ENCODE measurements around the gene SYDE1. TPM values are rescaled to one million over a fixed set of nuclear protein-coding genes. Genes with fewer than 3 reads are reported as not detected.

SYDE1 gene
- total and polyA plus RNA-seq, 10 of the 15 experiments (the other 5 are each of a cell fraction or from before 2014, with no cell fraction given): not detected

DNA sequence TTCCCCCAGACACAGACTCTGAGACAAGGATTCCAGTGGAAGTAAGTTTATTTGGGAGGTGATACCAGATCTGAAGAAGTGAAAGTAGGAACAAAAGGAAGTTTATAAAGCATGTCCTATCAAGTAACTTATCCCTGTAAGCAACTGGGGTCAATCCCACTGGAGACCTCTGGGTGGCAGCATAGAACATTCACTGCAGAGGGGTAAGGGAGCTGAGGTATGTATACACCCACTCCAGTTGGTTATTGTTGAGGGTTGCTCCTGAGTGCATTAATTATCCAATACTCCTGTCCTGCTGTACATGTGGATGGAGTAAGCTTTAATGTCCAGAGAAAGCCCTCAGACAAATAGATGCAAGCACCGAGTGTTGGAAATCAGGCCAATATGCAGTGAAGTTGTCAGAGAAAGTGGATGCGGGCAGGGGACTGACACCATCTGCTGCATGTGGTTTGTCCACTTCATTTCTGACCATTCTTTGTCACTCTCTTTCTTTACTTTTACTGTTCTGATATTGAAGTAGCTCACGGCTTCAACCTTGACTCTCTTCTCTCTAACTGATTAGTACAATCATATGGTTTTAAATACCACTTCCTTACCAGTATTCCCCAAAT lies 46.9 kb downstream of the SYDE1 start:
- no peak overlapping the region for H2AFZ ChIP-seq (ENCODE audit: control insufficient read depth, low read depth, low read length)
- H3K79me2 ChIP-seq (ENCODE audit: control insufficient read depth, insufficient read depth, low read length): no peaks in the 10 kb centered on the region
- H3K27ac ChIP-seq (ENCODE audit: control insufficient read depth, insufficient read depth): no peak overlapping the region
- TF ChIP-seq MYC (IDR thresholded peaks at IDR 0.05; ENCODE audit: insufficient read depth, insufficient read length, insufficient replicate concordance, low read length, severe bottlenecking) (no peak), SMC3 (IDR thresholded peaks at IDR 0.05; ENCODE audit: borderline replicate concordance, low read length) (peak; percentile 21; the same call in 1 of the 2 replicates), CTCF (IDR thresholded peaks at IDR 0.05 in 2 of 3, conservative IDR thresholded peaks at IDR 0.05 in 1 of 3; ENCODE audit: control insufficient read depth in 2 of 3, extremely low read depth in 1 of 3, insufficient read depth in 1 of 3, low read depth in 3 of 3, low read length in 3 of 3) (peak; percentile 43 to 48 (median 45); a peak in 5 of 6 replicates), NFYA (IDR thresholded peaks at IDR 0.05; ENCODE audit: borderline replicate concordance, low read depth, low read length) (no peak), RAD21 (IDR thresholded peaks at IDR 0.05; ENCODE audit: insufficient read depth, low read depth, low read length) (peak; percentile 30; the same call in 1 of the 2 replicates), SMAD5 (IDR thresholded peaks at IDR 0.05; ENCODE audit: low read depth) (no peak), ASH2L (IDR thresholded peaks at IDR 0.05; ENCODE audit: borderline replicate concordance, low read depth) (no peak), CREB1 (IDR thresholded peaks at IDR 0.05; ENCODE audit: low read depth) (no peak)
- TF ChIP-seq, protein P1, sequence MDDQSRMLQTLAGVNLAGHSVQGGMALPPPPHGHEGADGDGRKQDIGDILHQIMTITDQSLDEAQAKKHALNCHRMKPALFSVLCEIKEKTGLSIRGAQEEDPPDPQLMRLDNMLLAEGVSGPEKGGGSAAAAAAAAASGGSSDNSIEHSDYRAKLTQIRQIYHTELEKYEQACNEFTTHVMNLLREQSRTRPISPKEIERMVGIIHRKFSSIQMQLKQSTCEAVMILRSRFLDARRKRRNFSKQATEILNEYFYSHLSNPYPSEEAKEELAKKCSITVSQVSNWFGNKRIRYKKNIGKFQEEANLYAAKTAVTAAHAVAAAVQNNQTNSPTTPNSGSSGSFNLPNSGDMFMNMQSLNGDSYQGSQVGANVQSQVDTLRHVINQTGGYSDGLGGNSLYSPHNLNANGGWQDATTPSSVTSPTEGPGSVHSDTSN (IDR thresholded peaks at IDR 0.05; ENCODE audit: insufficient replicate concordance, low read depth, low read length): no peak
- TF ChIP-seq, protein P2, sequence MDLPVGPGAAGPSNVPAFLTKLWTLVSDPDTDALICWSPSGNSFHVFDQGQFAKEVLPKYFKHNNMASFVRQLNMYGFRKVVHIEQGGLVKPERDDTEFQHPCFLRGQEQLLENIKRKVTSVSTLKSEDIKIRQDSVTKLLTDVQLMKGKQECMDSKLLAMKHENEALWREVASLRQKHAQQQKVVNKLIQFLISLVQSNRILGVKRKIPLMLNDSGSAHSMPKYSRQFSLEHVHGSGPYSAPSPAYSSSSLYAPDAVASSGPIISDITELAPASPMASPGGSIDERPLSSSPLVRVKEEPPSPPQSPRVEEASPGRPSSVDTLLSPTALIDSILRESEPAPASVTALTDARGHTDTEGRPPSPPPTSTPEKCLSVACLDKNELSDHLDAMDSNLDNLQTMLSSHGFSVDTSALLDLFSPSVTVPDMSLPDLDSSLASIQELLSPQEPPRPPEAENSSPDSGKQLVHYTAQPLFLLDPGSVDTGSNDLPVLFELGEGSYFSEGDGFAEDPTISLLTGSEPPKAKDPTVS (IDR thresholded peaks at IDR 0.05; ENCODE audit: low read depth, low read length): no peak
- no peak overlapping the region for H3K4me2 ChIP-seq (ENCODE audit: control insufficient read depth, insufficient read depth)
- DNase-seq (ENCODE audit: low read depth, low spot score): no peak
- peaks cover 3% of the 10 kb centered on the region; the same call in 2 of the 3 replicates for H3K9me3 ChIP-seq (replicated peaks; ENCODE audit: control insufficient read depth, insufficient read depth, low read length)
- no TSS peak for BruUV-seq (replicated peaks)
- ChIA-PET SMC1A (ENCODE audit: uncharacterized antibody, unreplicated experiment) (interaction anchor here (1.3 to 1.7 kb wide), 2 partner anchors 18 to 53 kb away, joined by 3 to 5 read pairs; no protein-coding TSS in a partner anchor), CTCF (interaction anchor here (1.0 to 2.7 kb wide), 7 partner anchors 12 to 402 kb away, joined by 3 to 15 read pairs (median 8); a partner anchor contains a TSS), RAD21 (ENCODE audit: unreplicated experiment) (no interaction called here), POLR2A (no interaction called here)
- FAIRE-seq: no peak
- ATAC-seq: no peak
- no peaks in the 10 kb centered on the region for H3K4me1 ChIP-seq (ENCODE audit: control insufficient read depth, insufficient read depth, low read length)
- intact Hi-C loops (cut with micrococcal nuclease; ENCODE audit: unreplicated experiment) (no loop called here), in situ Hi-C loops (cut with MboI) (loop anchor here (5.0 kb wide), 1 partner anchor 67 kb away; no protein-coding TSS in a partner anchor)
- H4K20me1 ChIP-seq (ENCODE audit: control insufficient read depth, insufficient read depth): no peaks in the 10 kb centered on the region
- 93% methylated on average over 3 of the region's 3 CpGs for WGBS (ENCODE audit: insufficient coverage, insufficient replicate concordance, low lambda C conversion rate, missing lambda C conversion rate)
- no peak overlapping the region for H3K9ac ChIP-seq (ENCODE audit: control insufficient read depth, insufficient read depth, low read length)
- no peaks in the 10 kb centered on the region for H3K27me3 ChIP-seq (replicated peaks in 1 of 2; ENCODE audit: control insufficient read depth in 2 of 2, insufficient read depth in 2 of 2, low read length in 1 of 2)
- no peaks in the 10 kb centered on the region for H3K36me3 ChIP-seq (ENCODE audit: control insufficient read depth in 2 of 2, insufficient read depth in 2 of 2, low read length in 1 of 2)
- no peak overlapping the region for H3K4me3 ChIP-seq
